Smooth muscle cell (in vitro differentiated cells): Measurements from ENCODE around the gene ATXN1. TPM values are rescaled to one million over a fixed set of nuclear protein-coding genes. Genes with fewer than 3 reads are reported as not detected.

Experiments used
- DNase-seq: peaks from one replicate; lab custom pipeline; 2025; ENCODE audit not compliant: unreplicated experiment; lab: John Stamatoyannopoulos, UW
- H2AFZ ChIP-seq: fragments of 200-600 bp; sonication (generic); 2 replicates; pipeline ENCODE4 v1.6.0; 2016; ENCODE audit warnings: antibody characterized with exemption, low read depth, mild to moderate bottlenecking
- H3F3A ChIP-seq: fragments of 200-600 bp; sonication (generic); 2 replicates; pipeline ENCODE4 v1.6.0; 2017; ENCODE audit warnings: antibody characterized with exemption, low read depth
- H3K27ac ChIP-seq: fragments of 200-600 bp; sonication (generic); 2 replicates; pipeline ENCODE4 v1.5.1; 2016; ENCODE audit warnings: low read depth, mild to moderate bottlenecking
- H3K27me3 ChIP-seq: fragments of 200-600 bp; sonication (generic); 2 replicates; pipeline ENCODE4 v1.6.1; 2016; ENCODE audit warnings: low read depth, mild to moderate bottlenecking
- H3K36me3 ChIP-seq: fragments of 200-600 bp; sonication (generic); 2 replicates; pipeline ENCODE4 v1.5.1; 2016; ENCODE audit warnings: low read depth
- H3K4me1 ChIP-seq: fragments of 200-600 bp; sonication (generic); 2 replicates; pipeline ENCODE4 v1.5.1; 2016; ENCODE audit warnings: low read depth
- H3K4me2 ChIP-seq: fragments of 200-600 bp; sonication (generic); 2 replicates; pipeline ENCODE4 v1.6.0; 2016; ENCODE audit warnings: mild to moderate bottlenecking
- H3K4me3 ChIP-seq: fragments of 200-600 bp; sonication (generic); 2 replicates; pipeline ENCODE4 v1.5.1; 2016; ENCODE audit warnings: mild to moderate bottlenecking
- H3K79me2 ChIP-seq: fragments of 200-600 bp; sonication (generic); 2 replicates; pipeline ENCODE4 v1.6.0; 2016; ENCODE audit warnings: low read depth, mild to moderate bottlenecking
- H3K9ac ChIP-seq: fragments of 200-600 bp; sonication (generic); 2 replicates; pipeline ENCODE4 v1.6.0; 2016; ENCODE audit warnings: low read depth
- H3K9me3 ChIP-seq: fragments of 200-600 bp; sonication (generic); replicated peaks from 2 replicates; pipeline ENCODE4 v1.5.1; 2016; ENCODE audit warnings: low read depth
- H4K20me1 ChIP-seq: fragments of 200-600 bp; sonication (generic); 2 replicates; pipeline ENCODE4 v1.6.0; 2016; ENCODE audit warnings: low read depth
- WGBS: methylation state at CpG from one replicate; pipeline ENCODE4 v1.1.7; 2016; ENCODE audit warnings: low lambda C conversion rate; 5-methylcytosine and 5-hydroxymethylcytosine counted together
- polyA plus RNA-seq: library from polyadenylated mRNA; unstranded; fragments of >200 nt; fragmentation: Nextera tagmentation; extraction: Ambion mirVana; gene quantifications from 2 replicates; pipeline ENCODE4 v1.2.1, GENCODE V29; 2016
- total RNA-seq: library from RNA; depleted of rRNA; stranded (reverse); fragments of >200 nt; gene quantifications from 2 replicates; pipeline ENCODE4 v1.2.3, GENCODE V29; 2014
- TF ChIP-seq, protein P1 (sequence below): fragments of 200-600 bp; sonication (generic); IDR thresholded peaks from 2 replicates; pipeline ENCODE4 v1.5.1; 2017; ENCODE audit warnings: borderline replicate concordance, mild to moderate bottlenecking, antibody characterized with exemption; ENCODE audit not compliant: insufficient read depth, poor library complexity, severe bottlenecking

Gene ATXN1
- total and polyA plus RNA-seq, 2 experiments from 2014 or later = 17.9 to 40.6 TPM

DNA sequence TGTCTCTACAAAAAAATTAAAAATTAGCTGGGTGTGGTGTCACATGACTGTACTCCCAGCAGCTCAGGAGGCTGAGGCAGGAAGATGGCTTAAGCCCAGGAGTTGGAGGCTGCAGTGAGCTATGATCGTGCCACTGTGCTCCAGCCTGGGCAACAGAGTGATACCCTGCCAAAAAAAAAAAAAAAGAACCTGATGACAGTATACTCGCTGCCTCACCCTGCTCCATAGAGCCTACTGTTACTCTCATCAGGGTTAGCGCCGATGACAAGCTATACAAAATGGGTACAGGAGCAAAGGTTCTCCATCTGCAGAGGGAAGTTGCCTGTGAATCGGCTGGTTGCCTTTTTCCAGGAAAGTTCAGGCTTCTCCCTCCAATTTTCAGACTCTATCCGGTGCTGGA is 469.5 kb downstream of the ATXN1 start:
- Histone ChIP-seq H3K27me3 (no peaks in the 10 kb centered on the region), H4K20me1 (no peaks in the 10 kb centered on the region), H3K4me2 (no peak overlapping the region), H3K4me1 (no peaks in the 10 kb centered on the region), H3K9ac (no peak overlapping the region), H3K36me3 (no peaks in the 10 kb centered on the region), H3K4me3 (no peak overlapping the region), H3K27ac (no peak overlapping the region), H3F3A (no peaks in the 10 kb centered on the region), H2AFZ (no peak overlapping the region), H3K79me2 (no peaks in the 10 kb centered on the region), H3K9me3 (no peaks in the 10 kb centered on the region)
- 96% methylated on average over 6 of the region's 6 CpGs for WGBS
- no peak for DNase-seq
- TF ChIP-seq, protein P1, sequence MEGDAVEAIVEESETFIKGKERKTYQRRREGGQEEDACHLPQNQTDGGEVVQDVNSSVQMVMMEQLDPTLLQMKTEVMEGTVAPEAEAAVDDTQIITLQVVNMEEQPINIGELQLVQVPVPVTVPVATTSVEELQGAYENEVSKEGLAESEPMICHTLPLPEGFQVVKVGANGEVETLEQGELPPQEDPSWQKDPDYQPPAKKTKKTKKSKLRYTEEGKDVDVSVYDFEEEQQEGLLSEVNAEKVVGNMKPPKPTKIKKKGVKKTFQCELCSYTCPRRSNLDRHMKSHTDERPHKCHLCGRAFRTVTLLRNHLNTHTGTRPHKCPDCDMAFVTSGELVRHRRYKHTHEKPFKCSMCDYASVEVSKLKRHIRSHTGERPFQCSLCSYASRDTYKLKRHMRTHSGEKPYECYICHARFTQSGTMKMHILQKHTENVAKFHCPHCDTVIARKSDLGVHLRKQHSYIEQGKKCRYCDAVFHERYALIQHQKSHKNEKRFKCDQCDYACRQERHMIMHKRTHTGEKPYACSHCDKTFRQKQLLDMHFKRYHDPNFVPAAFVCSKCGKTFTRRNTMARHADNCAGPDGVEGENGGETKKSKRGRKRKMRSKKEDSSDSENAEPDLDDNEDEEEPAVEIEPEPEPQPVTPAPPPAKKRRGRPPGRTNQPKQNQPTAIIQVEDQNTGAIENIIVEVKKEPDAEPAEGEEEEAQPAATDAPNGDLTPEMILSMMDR = no peak

DNA sequence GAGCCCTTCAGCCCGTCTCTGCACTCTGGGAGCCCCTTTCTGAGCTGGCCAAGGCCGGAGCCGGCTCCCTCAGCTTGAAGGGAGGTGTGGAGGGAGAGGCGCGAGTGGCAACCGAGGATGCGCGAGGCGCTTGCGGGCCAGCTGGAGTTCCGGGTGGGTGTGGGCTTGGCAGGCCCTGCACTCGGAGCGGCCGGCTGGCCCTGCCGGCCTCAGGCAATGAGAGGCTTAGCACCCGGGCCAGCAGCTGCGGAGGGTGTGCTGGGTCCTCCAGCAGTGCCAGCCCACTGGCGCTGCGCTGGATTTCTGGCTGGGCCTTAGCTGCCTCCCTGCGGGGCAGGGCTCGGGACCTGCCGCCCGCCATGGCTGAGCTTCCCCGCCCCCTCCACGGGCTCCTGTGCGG is 473.1 kb downstream of the ATXN1 start:
- H4K20me1 ChIP-seq = no peaks in the 10 kb centered on the region
- WGBS = 97% methylated on average over 24 of the region's 26 CpGs
- no peak overlapping the region for H3K9ac ChIP-seq
- H3K9me3 ChIP-seq = no peaks in the 10 kb centered on the region
- no peaks in the 10 kb centered on the region for H3K79me2 ChIP-seq
- no peaks in the 10 kb centered on the region for H3K4me1 ChIP-seq
- TF ChIP-seq, protein P1 = no peak
- no peak for DNase-seq
- H3K36me3 ChIP-seq = no peaks in the 10 kb centered on the region
- no peak overlapping the region for H3K4me2 ChIP-seq
- H3K27me3 ChIP-seq = no peaks in the 10 kb centered on the region
- no peak overlapping the region for H3K27ac ChIP-seq
- no peak overlapping the region for H3K4me3 ChIP-seq
- no peaks in the 10 kb centered on the region for H3F3A ChIP-seq
- H2AFZ ChIP-seq = no peak overlapping the region

DNA sequence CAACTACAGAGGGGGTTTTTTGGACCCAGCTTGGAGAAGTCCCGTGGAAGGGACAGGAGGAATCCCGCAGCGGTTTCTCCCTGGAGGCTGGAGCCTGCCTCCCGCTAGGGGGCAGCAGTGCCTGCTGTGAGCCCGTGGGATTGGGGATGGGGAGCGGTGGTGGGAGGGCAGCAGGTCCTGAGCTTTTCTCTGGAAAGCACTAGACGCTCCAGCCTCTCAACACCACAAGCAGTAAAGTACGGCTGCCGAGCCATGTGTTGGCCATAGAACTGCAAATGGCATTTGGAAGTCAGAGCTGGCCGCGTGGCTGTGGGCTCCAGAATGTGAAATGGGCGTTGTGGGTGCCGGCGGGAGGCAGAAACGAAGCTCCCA is 475.1 kb downstream of the ATXN1 start:
- Histone ChIP-seq H3K9me3 (no peaks in the 10 kb centered on the region), H3K4me1 (no peaks in the 10 kb centered on the region), H3K27me3 (no peaks in the 10 kb centered on the region), H3K36me3 (no peaks in the 10 kb centered on the region), H2AFZ (no peak overlapping the region), H3F3A (no peaks in the 10 kb centered on the region), H3K27ac (no peak overlapping the region), H3K4me2 (no peak overlapping the region), H3K4me3 (no peak overlapping the region), H3K9ac (no peak overlapping the region), H4K20me1 (no peaks in the 10 kb centered on the region), H3K79me2 (no peaks in the 10 kb centered on the region)
- TF ChIP-seq, protein P1 = peak; percentile 88
- 30% methylated on average over 15 of the region's 15 CpGs for WGBS
- DNase-seq = peak; percentile 14

DNA sequence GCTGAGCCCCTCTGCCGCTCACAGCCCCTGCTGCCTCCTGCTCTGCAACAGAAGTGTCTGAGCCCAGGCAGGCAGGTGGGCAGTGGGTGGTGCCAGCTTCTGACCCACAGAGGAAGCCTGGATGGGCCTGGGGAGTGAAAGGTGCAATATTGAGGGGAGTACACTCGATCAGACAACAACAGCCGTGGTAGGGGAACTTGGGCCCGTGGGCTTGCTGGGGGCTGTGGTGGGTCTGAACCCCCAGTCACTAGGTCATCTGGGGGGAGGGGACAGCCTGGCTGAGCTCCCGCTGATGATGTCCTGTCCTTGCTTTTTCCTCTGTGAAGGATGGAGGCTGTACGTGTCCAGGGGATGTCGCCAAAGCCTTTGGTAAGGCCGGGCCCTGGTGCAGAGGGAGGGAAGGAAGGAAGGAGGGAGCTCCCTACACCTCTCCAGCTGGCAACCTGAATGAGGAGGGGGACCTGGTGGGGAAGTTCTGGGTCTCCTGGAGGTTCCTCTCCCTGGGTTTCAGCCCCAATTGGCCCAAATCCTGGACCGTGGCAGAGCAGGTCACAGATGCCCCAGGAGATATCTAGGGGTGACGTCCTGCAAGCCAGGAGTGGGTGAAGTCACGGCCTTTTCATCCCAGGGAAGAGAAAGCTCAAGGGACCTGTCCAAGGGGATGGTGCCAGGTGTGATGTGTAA is 475.7 kb downstream of the ATXN1 start:
- whole genome bisulfite sequencing = 87% methylated on average over 11 of the region's 11 CpGs
- TF ChIP-seq, protein P1 = no peak
- no peaks in the 10 kb centered on the region for H3F3A ChIP-seq
- no peak overlapping the region for H3K27ac ChIP-seq
- no peaks in the 10 kb centered on the region for H3K4me1 ChIP-seq
- no peak overlapping the region for H3K4me2 ChIP-seq
- no peak overlapping the region for H3K9ac ChIP-seq
- H3K36me3 ChIP-seq = no peaks in the 10 kb centered on the region
- no peak for DNase-seq
- no peaks in the 10 kb centered on the region for H3K79me2 ChIP-seq
- H3K27me3 ChIP-seq = no peaks in the 10 kb centered on the region
- H2AFZ ChIP-seq = no peak overlapping the region
- H4K20me1 ChIP-seq = no peaks in the 10 kb centered on the region
- no peaks in the 10 kb centered on the region for H3K9me3 ChIP-seq
- no peak overlapping the region for H3K4me3 ChIP-seq
